Measurements from ENCODE around the gene NLRP11.

The NLRP11 gene

DNA sequence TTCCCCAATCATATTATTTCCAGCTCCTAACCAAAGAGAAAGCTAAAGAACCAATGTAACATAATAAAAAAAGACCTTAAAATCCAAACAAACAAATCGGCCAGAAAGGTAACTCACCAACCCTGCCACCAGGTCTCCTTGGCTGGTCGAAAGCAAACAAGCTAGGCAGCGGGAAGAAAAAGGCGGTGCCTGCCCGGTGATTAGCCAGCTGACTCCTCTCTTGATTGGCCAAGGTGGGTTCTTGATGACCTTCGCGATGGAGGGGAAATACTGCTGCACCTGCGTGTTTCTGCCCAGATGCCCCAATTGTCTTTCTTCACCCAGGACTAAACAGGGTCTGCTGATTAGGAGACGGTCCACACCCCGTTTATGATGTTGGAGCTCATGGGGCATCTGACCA is at the start of gene NLRP11:
Gene NLRP11, minus strand, starts transcription at position 154 of the 400 bp plus-strand sequence. CDS start 13,825 bp downstream, outside the sequence.
- no peak for DNase-seq (ENCODE audit: low read depth, low spot score)

DNA sequence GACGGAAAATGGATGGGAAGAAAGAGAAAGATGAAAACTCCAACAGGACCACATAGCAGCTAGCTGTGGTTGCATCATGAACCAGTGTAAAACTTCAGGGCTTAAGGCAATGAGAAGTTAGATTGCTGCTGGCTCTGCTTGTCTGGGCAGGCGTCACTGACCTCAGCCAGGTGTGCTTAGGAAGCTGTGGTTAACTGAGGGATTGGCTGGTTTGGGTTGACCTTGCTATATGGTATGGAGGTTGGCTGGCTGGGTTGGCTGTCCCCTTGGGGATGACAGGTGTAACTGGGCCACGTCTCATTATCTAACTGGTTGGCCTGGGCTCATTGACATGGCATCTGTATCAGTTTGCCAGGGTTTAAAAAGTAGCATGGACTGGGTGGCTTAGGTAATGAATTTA is 45.4 kb upstream of the NLRP11 start:
- DNase-seq (ENCODE audit: low read depth, low spot score), result no peak

DNA sequence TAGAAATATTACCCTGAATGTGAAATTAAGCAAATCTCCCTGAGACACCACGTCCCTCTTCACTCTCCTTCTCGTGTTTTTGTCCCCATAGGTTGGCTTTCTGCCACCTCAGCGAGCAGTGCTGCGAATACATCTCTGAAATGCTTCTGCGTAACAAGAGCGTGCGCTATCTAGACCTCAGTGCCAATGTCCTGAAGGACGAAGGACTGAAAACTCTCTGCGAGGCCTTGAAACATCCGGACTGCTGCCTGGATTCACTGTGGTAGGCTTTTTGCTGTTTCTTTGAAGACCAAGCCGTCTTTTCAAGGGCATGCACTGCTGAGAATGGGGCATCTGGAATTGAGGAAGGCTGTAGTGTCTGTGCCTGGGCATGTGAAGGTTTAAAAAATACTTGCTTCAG is 38.9 kb upstream of the NLRP11 start:
- DNase-seq (ENCODE audit: low read depth, low spot score), result no peak

DNA sequence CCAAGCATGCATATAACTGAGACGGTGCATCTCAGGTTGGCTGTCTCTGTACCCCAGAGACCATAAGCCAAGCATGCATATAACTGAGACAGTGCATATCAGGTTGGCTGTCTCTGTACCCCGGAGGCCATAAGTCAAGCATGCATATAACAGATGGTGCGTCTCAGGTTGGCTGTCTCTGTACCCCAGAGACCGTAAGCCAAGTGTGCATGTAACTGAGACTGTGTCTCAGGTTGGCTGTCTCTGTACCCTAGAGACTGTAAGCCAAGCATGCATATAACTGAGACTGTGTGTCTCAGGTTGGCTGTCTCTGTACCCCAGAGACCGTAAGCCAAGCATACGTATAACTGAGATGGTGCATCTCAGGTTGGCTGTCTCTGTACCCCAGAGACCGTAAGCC is 35.3 kb upstream of the NLRP11 start:
- no peak for DNase-seq (ENCODE audit: low read depth, low spot score)

DNA sequence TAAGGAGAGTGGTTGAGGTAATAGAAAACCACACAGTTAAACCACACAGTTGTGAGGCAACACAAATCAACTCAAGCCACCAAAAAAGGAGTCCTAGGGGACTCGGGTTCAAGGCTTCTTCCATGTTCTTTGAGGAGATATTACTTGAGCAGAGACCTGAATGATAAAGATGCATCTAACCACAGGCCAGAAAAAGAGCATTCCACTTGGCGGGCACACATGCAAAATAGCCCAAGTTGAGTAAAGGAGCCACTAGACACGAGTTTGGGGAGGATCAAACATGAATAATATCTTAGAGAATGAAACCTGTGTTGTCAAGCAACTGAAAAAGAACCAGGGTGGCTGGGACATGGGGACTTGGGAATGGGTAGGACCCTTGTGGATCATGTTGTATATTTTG is 34.7 kb upstream of the NLRP11 start:
- no peak for DNase-seq (ENCODE audit: low read depth, low spot score)

DNA sequence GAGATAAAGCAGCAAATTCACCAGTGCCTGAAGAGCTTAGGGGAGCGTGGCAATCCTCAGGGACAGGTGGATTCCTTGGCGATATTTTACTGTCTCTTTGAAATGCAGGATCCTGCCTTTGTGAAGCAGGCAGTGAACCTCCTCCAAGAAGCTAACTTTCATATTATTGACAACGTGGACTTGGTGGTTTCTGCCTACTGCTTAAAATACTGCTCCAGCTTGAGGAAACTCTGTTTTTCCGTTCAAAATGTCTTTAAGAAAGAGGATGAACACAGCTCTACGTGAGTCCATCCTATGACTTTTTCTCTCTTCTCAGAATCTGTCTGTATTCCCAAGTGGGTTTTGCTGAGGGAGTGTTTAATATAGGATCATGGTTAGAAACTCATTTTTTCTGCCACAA is 27.2 kb upstream of the NLRP11 start:
- no peak for DNase-seq (ENCODE audit: low read depth, low spot score)

DNA sequence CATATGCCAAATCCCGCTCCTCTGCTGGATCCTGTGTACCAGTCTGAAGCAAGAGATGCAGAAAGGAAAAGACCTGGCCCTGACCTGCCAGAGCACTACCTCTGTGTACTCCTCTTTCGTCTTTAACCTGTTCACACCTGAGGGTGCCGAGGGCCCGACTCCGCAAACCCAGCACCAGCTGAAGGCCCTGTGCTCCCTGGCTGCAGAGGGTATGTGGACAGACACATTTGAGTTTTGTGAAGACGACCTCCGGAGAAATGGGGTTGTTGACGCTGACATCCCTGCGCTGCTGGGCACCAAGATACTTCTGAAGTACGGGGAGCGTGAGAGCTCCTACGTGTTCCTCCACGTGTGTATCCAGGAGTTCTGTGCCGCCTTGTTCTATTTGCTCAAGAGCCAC is 26.6 kb upstream of the NLRP11 start:
- DNase-seq (ENCODE audit: low read depth, low spot score), result no peak

DNA sequence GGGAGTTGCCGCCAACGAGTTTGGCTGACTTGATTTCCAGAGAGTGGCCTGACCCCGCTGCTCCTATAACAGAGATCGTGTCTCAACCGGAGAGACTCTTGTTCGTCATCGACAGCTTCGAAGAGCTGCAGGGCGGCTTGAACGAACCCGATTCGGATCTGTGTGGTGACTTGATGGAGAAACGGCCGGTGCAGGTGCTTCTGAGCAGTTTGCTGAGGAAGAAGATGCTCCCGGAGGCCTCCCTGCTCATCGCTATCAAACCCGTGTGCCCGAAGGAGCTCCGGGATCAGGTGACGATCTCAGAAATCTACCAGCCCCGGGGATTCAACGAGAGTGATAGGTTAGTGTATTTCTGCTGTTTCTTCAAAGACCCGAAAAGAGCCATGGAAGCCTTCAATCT is 26.2 kb upstream of the NLRP11 start:
- DNase-seq (ENCODE audit: low read depth, low spot score), result no peak

DNA sequence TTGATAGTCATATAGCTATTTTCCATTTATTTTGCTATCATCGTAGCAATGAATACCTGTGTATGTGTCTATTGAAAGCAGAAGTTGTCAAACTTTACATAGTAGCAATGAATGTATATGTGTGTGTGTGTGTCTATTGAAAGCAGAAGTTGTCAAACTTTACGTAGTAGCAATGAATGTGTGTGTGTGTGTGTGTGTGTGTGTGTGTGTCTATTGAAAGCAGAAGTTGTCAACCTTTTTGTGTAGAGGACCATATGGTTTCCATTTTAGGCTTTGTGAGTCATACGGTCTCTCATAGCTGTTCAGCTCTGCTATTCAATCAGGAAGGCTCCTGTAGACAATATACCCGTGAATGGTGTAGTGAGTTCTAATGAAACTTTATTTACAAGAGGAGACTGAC is 25.4 kb upstream of the NLRP11 start:
- DNase-seq (ENCODE audit: low read depth, low spot score), result no peak

DNA sequence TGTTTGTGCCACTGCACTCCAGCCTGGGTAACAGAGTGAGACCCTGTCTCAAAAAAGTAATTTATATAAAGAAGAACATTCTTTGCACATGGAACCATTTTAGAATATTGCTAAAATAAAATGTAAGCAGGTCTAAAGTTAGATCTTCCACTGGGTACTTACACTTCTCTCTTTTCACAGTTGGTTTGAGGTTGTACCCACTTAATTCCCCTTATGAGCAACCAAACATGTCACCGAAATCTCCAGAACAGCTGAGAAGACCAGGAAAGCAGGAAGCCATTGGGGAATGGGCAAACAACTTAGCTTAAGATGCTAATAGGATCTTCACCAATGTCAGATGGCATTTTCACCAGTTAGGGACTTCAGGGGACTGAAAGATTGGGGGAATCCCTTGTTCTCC is 23.4 kb upstream of the NLRP11 start:
- no peak for DNase-seq (ENCODE audit: low read depth, low spot score)

DNA sequence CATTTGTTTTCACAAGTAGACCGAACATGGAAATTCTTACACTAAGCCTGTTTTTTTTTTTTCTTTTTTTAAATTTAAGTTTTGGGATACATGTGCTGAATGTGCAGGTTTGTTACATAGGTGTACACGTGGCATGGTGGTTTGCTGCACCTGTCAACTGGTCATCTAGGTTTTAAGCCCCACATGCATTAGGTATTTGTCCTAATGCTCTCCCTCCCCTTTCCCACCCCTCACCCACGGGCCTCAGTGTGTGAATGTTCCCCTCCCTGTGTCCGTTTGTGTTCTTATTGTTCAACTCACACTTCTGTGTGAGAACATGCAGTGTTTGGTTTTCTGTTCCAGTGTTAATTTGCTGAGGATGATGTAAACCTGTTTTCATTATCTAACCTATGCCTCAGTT is 7.1 kb upstream of the NLRP11 start:
- DNase-seq (ENCODE audit: low read depth, low spot score), result no peak

DNA sequence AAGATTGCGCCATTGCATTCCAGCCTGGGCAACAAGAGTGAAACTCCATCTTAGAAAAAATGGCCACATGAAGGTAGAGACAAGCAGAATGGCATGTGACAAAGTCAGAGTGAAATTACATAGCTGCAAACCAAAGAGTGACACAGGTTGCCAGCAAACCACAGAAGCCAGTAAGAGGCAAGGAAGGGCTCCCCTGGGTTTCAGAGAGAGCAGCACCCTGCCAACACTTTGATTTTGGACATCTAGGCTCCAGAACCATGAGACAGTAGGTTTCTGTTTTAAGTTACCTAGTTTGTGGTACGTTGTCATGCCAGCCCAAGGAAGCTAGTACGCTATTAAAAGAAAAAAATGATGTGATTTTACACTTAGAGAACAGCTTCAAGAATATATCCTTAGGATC is 6.5 kb upstream of the NLRP11 start:
- DNase-seq (ENCODE audit: low read depth, low spot score), result no peak

DNA sequence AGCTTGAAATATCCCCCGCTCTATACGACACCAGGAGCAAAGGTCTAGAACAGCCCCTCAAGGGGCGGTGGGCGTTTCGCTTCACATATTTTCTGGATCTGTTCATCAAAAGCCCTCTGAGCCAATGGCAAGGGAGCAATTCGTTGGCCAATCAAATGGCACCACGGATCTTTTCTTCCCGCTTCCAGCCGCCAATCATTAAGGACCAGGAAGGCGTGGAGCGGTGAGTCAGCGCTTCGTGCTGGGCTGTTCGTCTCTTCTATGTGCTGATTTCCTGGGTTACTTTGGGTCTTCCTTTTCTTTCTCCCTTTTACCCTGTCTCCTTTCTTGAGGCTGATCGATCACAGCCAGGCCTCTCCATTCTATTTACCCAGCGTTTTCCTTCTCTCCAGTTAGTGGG is 4.5 kb upstream of the NLRP11 start, which contains the start of gene NLRP4:
Gene NLRP4, plus strand, starts transcription at position 201 of the 400 bp plus-strand sequence. CDS start 15,541 bp downstream, outside the sequence.
- no peak for DNase-seq (ENCODE audit: low read depth, low spot score)

DNA sequence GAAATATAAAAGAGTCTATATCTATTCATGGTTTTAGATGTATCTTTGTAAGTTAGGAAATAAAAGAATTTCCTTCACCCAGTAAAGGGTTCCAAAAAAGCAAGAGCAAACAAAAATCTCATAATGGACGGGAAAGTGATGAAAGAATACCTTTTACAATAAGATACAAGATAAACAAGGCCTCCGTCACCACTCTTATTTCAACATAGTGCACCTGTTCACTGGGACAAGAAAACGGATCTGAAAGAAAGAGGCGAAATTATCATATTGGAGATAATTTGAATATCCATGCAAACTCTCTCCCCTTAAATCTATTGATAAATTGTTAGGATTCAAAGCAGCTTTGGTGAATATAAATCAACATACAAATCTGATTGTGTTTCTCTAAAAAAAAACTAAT is 877 bp upstream of the NLRP11 start:
- no peak for DNase-seq (ENCODE audit: low read depth, low spot score)

DNA sequence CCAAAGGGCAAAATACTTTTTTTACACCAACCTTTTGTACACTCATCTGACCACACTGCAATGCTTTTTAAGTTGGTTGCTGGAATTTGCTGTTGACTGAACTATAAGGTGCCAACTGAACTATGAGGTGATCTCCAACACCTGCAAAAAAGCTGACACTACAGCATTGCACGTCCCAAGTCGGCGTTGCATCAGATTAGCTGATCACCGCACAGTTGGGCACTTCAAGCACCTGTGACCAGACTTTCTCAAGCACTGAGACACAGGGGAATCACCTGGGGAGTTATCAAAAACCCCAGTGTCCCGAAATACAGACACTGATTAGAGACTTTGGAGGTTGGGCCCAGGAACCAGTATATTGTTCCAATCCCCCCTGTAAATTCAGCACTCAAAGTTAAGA is 1.1 kb downstream of the NLRP11 start:
- no peak for DNase-seq (ENCODE audit: low read depth, low spot score)

DNA sequence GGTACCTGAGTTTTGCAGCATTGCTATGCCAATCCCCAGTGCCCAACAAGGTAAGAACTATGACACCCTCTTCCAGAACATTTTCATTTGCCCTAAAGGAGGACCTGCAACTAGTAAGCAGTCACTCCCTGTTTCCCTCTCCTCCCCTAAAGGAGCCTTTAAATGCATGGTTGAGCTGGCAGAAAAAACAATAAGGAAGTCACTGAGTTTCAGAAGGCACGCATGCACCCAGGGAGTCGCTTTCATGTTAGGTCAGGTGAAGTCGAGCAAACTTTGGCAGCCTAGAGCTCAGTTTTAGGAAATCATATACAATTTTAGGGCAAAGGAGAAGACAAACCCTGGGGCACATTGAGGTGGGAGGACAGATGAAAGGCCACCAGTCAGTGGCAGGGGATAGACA is 11.8 kb downstream of the NLRP11 start:
- DNase-seq (ENCODE audit: low read depth, low spot score), result no peak

DNA sequence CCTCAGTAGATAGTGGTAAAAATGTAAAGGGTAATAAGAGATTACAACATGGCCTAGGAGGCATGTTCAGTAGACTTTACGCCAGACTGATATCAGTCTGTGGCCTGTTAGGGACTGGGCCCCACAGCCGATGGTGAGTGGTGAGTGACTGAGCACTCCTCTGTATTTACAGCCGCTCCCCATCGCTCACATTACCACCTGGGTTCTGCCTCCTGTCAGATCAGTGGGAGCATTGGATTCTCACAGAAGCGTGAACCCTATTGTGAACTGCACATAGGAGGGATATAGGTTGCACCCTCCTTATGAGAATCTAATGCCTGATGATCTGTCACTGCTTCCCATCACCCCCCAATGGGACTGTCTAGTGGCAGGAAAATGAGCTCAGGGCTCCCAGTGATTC is 17.9 kb downstream of the NLRP11 start:
- DNase-seq (ENCODE audit: low read depth, low spot score), result no peak

DNA sequence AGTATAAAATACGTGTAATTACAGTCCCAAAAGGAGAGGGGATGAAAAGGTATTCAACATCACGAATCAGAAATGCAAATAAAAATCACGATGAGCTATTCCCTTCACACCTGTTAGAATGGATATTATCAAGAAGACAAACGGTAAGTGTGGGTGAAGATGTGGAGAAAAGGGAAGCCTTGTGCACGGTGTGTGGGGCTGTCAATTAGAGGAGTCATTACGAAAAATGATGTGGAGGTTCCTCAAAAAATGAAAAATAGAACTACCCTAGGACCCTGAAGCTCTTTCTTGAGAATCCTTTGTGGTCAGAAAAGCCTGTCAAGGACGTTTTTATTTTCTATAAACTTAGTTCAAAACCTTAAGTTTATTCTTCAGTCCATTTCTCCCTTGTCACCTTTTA is 19.4 kb downstream of the NLRP11 start:
- DNase-seq (ENCODE audit: low read depth, low spot score), result no peak

DNA sequence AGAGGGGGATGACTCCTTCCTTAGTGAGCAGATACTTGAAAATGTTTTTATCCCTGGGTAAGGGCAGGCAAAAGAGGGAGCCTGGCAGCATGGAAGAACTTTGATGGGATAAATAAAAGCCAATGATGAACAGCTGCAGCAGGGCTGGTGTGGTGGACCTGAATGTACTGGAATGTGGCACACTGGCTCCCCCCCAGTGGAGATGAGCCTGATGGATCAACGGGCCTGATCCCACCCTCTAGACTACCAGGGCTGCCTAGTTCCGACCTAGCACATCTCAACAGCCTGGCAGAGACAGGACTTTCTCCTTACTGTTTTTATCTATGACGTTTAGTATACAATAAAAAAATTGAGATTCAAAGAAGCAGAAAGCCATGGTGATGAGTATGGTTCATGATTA is 20.5 kb downstream of the NLRP11 start:
- DNase-seq (ENCODE audit: low read depth, low spot score), result no peak

DNA sequence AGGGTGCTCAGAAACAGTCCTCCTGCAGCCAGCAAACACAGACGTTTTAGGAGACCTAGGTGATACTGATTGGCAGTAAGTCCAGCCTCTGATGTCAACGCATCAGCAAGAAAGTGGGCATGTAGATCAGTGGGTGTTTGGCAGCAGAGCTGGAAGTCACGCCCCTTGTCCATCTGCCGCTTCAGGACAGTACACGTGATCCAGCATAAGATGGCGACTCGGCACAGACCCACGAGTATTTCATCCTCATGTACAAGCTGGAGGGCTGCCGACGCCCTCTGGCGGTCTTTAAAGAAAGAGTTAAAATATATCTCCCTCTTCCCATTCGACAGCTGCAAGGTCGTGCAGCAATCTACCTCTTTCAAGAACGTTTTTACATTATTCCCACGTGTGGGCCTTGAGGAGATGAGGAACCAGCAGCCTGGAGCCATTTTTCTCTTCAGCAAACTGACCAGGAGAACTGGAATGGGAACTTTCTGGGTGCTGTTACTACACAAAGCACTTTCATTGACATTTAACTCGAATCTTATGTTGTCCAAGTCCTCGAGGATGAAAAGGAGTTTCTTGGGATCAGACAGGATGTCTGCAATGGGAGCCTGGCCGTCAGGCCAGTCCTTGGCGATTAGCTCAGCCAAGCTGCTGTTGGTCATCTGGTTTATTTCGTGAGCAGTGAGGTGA is 22.3 kb downstream of the NLRP11 start:
- peak; percentile 68 for DNase-seq (ENCODE audit: low read depth, low spot score)

DNA sequence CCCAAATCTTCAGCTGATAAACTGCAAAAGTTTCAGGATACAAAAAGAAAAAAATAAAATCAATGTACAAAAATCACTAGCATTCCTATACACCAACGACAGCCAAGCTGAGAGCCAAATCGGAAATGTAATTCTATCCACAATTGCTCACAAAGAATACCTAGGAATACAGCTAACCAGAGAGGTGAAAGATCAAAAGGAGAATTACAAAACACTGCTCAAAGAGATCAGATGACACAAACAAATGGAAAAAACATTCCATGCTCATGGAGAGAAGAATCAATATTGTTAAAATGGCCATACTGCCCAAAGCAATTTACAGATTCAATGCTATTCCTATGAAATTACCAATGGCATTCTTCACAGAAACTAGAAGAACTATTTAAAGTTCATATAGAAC is 29.5 kb downstream of the NLRP11 start:
- DNase-seq (ENCODE audit: low read depth, low spot score), result no peak

DNA sequence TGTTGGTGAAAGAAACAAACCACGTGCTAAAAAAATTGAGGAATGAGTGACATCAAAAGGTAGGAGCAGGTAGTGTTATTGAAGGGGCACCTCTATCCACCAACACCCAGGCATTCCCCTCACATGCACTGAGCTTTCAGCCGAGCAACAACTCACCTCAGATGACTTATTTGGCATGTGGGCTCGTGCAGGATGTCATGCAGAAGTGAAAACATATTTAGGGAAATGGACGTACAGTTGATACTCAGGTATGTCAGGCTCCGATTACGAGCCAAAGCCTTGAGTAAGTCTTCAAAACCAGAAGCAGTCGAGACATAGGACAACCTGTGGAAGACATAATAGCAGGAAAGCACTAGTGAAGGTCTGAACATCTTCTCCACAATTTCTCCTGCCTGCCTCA is 30.4 kb downstream of the NLRP11 start:
- no peak for DNase-seq (ENCODE audit: low read depth, low spot score)

DNA sequence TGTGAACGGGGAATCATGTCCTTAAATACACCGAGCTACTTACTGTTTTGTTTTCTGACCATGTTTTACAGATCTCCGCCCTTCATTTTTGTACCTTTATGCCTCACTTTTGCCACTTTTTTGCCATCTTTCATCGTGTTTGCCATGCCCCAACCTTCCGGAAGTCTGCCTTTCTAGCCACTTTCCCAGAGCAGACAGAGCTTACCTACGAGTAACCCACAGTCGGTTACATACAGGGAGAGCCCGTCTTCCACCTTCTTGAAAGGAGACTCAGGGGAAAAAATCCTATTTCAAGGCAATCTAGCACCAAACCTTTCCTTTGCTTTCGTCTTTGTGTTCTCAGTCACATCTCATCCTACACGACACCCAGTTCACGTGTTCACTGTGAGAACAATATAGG is 36.8 kb downstream of the NLRP11 start:
- no peak for DNase-seq (ENCODE audit: low read depth, low spot score)

DNA sequence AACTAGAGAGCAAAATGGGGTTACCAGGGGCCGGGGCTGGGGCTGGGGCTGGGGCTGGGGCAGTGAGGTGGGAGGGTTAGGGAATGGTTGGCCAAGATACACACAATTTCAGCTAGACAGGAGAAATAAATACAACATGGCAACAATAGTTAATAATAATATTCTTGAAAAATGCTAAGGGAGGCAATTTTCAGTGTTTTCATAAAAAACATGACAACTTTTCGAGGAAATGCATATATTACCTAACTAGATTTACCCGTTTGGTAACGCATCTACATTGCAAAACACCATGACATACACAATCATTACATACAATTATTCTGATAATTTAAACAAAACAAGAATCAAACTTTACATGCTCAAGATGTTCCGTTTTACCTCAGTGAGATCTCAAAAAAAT is 50.7 kb downstream of the NLRP11 start:
- DNase-seq (ENCODE audit: low read depth, low spot score), result no peak
